ENCODE results near the gene STIM1.

- TF ChIP-seq CTCF (IDR thresholded peaks at IDR 0.05; ENCODE audit: low read depth, low read length, poor library complexity, severe bottlenecking): no peak
- TF ChIP-seq EZH2phosphoT487 (IDR thresholded peaks at IDR 0.05; ENCODE audit: borderline replicate concordance, low read length): no peak
Observed at GRCh38 chr11:3920148-3920852, 64.8 kb downstream of the STIM1 start.
